ENCODE results near the gene CCNB1.
"Not testable (repeated sequence)": the region's sequence is repeated elsewhere in the genome, so short reads cannot be mapped to it uniquely, and the experiment has no call there.

CCNB1 gene

DNA sequence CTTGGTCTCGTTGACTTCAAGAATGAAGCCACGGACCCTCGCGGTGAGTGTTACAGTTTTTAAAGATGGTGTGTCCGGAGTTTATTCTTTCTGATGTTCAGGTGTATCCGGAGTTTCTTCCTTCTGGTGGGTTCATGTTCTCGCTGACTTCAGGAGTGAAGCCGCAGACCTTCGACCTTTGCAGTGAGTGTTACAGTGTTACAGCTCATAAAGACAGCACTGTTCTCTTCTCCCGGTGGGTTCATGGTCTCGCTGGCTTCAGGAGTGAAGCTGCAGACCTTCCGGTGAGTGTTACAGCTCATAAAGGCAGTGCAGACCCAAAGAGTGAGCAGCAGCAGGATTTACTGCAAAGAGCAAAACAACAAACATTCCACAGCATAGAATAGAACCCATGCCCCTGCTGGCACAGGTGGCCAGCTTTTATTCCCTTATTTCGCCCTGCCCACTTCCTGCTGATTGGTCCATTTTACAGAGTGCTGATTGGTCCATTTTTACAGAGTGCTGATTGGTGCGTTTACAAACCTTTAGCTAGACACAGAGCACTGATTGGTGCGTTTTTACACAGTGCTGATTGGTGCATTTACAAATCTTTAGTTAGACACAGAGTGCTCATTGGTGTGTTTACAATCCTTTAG is 14.8 kb downstream of the CCNB1 start:
- DNase-seq (ENCODE audit: extremely low read depth in 1 of 2, low read depth in 1 of 2): not testable (repeated sequence)

DNA sequence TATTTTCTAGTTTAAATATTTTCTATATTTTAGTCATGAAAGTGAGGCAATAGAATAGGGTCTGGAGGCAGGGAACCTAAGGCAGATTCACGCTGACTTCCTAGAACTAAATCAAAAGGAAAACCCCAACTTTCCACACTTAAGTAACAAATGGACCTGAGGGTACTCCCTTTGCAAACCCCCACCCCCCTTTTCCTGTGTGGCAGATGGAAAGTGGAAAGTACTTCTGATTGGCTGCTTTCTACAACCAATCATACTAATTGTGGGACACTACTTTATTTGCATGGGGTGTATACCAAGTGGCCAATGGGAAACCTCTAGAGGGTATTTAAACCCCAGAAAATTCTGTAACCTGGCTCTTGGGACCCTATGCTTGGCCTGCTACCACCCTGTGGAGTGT is 17.7 kb downstream of the CCNB1 start:
- DNase-seq (ENCODE audit: extremely low read depth in 1 of 2, low read depth in 1 of 2): no peak

DNA sequence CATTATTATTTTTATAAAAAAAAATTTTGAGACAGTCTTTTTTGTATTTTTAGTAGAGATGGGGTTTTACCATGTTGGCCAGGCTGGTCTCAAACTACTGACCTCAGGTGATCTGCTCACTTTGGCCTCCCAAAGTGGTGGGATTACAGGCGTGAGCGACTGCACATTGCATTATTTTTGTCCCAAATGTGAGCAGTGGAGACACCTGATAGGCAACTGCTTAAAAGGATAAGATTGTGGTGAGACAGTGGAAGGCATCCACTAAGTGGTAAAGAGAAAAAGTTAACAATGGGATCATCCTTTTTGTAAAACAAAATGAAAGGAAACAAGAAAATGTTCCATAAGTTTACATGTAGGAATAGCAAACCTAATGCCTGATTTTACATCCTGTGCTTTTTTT is 20.4 kb downstream of the CCNB1 start:
- DNase-seq (ENCODE audit: extremely low read depth in 1 of 2, low read depth in 1 of 2): no peak

DNA sequence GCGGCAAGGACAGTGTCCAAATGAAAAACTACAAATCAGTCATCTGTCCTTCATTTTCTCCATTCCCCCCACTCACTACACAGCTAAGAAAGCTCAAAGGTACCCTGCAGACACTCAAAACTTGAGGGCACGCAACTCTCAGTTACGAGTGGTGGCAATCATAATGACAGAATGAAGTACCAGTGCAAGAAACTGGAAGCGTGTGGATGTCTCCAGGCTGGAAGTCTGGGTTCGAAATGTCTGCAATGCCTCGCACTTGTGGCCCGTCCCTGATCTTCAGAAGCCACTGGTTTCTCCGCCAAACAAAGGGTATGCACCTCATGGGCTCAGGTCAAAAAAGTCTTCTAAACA is 21.8 kb downstream of the CCNB1 start:
- DNase-seq (ENCODE audit: extremely low read depth in 1 of 2, low read depth in 1 of 2): no peak

DNA sequence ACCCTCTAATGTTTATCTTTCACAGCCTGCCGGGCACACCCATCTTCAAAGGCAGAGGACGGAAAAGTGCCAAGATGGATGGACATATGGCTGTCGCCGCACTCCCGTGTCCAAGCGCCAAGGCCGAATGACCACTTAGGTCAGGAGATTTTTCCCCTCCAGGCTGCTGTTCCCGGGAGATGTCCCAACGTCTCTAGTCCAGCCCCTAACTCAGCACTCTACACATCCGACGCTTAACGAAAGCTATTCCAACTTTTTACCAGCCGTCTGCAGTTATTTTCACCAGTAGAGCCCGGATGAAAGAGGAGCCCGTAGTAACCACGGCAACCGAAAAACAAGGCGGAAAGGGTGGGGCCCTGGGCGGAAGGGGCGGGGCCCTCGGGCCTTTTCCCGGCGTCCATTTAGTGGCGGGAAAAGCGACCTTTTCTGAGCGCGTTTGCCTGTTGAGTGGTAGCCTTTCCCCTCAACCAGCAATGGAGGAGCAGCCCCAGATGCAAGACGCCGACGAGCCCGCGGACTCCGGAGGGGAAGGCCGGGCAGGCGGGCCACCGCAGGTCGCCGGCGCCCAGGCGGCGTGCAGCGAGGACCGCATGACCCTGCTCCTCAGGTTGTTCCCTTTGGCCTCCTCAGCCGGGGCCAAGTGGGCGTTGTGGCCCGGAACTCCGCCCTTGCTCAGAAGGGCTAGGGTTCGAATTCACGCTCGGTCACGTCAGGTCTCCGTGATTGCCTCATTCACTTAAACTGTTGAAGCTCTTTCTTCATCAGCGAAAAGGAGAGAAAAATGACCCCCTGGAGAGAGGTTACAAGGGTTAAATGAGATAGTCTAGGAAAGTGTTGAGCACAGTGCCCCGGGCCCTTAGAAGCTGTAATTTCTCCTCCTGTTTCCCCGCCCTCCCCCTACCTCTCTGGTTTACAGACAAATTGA is 22.5 kb downstream of the CCNB1 start, which contains the start of gene CENPH:
CENPH (plus strand) TSS at position 422 of the 925 bp plus-strand sequence; CDS start at position 474, 52 bp downstream.
- DNase-seq (ENCODE audit: extremely low read depth in 1 of 2, low read depth in 1 of 2): peak; percentile 65 to 84

DNA sequence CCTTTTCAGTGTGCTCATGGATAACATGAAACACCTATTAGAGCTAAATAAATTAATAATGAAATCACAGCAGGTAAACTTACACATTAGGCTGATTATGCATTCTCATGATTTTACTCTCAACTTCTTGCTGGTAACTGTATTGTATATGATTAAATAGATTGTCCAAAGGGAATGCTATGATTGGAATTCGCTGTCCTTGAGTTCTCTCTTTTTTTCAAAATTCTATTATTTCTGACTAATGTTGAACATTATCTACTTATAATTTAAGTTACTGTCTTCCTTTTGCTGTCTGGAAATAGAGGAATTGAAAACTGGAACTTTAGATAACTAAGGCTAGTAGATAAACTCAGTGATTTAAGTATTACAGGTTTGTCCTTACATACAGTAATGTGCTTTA is 35.5 kb downstream of the CCNB1 start:
- DNase-seq (ENCODE audit: extremely low read depth in 1 of 2, low read depth in 1 of 2): no peak

DNA sequence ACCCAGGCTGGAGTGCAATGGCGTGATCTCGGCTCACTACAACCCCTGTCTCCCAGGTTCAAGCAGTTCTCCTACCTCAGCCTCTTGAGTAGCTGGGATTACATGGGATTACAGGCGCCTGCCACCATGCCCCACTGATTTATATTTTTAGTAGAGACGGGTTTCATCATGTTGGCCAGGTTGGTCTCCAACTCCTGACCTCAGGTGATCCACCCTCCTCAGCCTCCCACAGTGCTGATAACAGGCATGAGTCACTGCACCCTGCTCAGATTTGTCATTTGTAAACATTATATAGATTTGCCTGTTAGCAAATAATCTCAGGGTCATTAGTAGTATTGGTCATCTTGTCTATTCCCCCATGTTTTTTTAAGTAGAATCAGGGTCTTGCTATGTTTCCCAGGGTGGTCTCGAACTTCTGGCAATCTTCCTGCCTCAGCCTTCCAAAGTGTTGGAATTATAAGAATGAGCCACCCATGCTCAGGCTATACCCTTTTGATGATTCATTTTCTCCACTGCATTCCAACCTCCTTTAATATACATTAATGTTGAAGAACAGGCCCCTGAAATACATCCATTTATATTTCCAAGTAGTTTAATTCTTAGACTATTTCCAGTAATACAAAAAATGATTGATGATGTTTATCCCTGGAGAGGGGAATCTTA is 39.7 kb downstream of the CCNB1 start:
- DNase-seq (ENCODE audit: extremely low read depth in 1 of 2, low read depth in 1 of 2): no peak

DNA sequence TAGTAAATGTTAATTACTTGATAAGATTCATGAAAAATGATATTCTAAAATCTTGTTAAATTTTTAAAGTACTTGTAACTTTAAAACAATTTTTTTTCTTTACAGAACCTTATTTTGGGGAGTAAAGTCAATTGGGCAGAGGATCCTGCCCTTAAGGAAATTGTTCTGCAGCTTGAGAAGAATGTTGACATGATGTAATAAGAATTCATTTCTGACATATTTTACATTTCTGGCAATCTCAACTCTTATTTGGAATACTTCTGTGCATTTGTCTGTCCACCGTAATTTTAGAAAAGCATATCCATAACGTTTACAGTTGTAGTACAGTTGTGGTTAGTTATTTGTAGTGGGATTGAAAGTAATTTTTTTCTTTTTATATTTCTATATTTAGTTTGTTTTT is 42.7 kb downstream of the CCNB1 start:
- DNase-seq (ENCODE audit: extremely low read depth in 1 of 2, low read depth in 1 of 2): no peak

DNA sequence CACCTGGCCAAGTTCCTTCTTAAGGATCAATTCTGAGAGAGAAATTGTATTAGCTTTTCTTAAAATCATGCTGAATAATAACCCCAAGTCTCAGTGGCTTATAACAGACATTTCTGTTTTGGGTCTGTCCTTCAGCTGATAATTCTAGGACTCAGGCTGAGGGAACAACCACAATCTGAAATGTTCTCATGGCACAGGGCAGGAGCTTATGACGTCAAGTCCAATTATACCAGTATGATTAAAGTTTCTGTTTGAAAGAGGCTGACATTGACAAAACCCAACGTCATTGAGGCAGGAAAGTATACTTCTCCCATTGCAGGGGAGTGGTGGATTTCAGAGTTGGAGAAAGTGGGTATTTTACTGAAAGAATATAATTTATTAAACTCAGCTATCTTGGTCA is 44.2 kb downstream of the CCNB1 start:
- no peak for DNase-seq (ENCODE audit: extremely low read depth in 1 of 2, low read depth in 1 of 2)

DNA sequence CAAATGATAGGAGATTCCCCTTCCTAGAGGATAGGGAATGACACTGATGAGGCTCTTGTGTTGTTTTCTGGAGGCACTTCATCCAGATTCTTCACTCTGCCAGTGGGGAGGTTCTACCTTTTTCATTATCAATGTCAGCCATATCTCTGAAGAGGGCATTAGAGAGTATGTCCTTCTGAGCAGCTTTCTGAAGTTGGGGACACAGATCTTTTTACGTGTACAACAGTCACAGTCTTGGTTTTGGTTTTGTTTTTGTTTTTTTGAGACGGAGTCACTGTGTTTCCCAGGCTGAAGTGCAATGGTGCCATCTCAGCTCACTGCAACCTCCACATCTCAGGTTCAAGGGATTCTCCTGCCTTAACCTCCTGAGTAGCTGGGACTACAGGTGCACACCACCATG is 45.1 kb downstream of the CCNB1 start:
- no peak for DNase-seq (ENCODE audit: extremely low read depth in 1 of 2, low read depth in 1 of 2)

DNA sequence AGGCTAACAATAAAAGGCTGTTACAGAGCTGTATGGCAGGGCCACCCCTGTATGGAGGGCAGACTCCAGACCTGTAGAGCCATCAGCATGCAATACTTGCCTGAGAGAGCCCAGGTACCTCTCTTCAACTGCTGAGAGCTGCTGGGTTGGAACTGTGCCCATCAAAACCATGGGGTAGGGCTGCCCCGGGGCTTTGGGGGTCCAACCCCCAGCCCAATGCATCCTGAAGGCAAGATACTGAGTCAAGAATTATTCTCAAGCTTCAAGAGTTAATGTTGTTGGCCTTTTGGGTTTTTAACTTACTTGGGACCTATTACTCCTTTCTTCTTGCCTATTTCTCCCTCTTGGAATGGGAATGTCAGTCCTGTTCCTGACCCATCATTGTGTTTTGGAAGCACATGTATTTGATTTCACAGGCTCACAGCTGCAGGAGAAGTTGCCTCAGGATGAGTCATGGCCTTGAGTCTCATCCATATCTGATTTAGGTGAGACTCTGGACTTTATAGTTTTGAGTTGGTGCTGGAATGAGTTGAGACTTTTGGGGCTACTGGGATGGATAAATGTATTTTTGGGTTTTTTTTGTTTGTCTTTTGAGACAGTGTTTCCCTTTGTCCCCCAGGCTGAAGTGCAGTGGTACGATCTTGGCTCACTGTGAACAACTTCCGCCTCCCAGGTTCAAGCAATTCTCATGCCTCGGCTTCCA is 46.7 kb downstream of the CCNB1 start:
- no peak for DNase-seq (ENCODE audit: extremely low read depth in 1 of 2, low read depth in 1 of 2)

DNA sequence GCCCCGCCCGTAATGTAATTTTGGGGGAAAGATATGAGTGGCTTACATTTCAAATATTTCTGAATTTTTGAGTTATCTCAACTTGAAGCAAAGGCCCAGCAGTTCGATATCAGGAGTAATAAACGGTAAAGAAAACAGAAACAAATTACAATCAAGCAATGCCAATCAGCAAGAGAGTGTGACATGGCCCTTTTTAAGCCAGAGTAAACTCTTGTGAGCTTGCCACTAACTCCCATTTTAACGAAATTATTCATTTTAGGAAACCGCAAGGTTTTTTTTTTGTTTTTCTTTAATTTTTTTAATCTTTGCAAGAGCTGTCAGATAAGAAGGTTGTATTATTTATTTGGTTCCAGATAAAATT is 50.2 kb downstream of the CCNB1 start:
- DNase-seq (ENCODE audit: extremely low read depth in 1 of 2, low read depth in 1 of 2): no peak

DNA sequence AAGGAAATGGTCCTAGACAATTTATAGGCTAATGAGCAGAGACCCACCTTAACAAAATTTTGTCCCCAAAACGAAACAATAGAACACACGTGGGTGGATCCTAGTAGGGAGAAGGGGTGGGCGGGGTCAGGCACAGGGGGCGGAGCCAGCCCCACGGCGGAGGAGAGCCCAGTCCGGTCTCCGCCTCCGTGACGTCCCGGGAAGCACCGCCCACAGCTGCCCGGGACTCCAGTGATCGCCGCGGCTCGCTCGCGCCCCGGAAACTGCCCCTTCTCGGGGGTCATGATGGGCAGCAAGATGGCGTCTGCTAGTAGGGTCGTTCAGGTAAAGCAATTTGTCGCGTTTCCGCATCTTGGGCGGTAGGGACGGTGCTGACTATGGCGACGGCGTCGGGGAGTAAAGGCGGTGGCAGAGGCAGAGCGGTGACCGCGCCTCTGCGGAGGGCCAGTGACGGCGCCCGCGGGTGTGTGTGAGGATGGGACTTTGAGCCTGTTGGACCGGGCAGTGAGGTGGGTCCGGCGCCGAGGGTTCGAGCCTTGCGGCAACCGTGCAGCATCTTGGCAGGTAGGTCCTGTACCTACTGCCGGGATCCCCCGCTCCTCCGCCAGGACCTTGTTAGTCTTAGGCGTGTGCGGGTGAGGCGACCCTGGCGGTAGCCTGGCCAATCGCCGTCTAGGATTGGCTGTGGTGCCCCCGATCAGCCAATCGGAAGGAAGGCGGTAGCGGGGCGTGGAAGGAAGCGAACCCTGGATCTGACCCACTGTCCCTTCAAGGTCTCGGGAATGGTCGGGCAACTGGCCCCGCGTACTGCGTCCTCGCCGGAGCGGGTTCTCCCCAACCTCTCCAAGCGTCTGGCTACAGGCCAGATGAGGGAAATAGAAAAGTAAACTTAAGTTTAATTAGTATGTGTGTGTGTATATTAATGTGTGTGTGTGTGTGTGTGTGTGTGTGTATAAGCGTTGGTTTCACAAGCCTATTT is 50.9 kb downstream of the CCNB1 start:
- DNase-seq (ENCODE audit: extremely low read depth in 1 of 2, low read depth in 1 of 2): peak; percentile 84 to 95

DNA sequence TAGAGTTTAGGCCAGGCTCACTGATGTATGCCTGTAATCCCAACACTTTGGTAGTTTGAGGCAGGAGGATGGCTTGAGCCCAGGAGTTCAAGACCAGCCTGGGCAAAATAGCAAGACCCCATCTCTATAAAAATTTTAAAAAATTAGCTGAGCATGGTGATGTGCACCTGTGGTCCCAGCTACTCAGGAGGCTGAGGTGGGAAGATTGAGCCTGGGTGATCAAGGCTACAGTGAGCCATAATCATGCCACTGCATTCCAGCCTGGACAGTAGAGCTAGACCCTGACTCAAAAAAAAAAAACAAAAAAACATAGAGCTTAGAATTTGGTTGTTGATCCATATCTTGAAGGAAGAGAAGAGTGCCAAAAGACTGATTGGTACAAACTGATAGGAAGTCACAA is 53.0 kb downstream of the CCNB1 start:
- no peak for DNase-seq (ENCODE audit: extremely low read depth in 1 of 2, low read depth in 1 of 2)

DNA sequence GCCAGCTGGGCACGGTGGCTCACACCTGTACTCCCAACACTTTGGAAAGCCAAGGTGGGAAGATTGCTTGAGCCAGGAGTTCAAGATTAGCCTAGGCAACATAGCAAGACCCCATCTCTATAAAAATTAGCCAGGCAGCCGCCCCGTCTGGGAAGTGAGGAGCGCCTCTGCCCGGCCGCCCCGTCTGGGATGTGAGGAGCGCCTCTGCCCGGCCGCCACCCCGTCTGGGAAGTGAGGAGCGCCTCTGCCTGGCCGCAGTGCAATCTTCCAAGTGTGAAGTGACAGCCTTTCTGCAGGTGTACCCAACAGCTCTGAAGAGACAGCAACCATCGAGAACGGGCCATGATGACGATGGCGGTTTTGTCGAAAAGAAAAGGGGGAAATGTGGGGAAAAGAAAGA is 53.4 kb downstream of the CCNB1 start:
- not testable (repeated sequence) for DNase-seq (ENCODE audit: extremely low read depth in 1 of 2, low read depth in 1 of 2)

DNA sequence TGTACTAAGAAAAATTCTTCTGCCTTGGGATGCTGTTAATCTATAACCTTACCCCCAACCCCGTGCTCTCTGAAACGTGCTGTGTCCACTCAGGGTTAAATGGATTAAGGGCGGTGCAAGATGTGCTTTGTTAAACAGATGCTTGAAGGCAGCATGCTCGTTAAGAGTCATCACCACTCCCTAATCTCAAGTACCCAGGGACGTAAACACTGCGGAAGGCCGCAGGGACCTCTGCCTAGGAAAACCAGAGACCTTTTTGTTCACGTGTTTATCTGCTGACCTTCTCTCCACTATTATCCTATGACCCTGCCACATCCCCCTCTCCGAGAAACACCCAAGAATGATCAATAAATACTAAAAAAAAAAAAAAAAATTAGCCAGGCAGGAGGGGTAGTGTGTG is 53.9 kb downstream of the CCNB1 start:
- not testable (repeated sequence) for DNase-seq (ENCODE audit: extremely low read depth in 1 of 2, low read depth in 1 of 2)

DNA sequence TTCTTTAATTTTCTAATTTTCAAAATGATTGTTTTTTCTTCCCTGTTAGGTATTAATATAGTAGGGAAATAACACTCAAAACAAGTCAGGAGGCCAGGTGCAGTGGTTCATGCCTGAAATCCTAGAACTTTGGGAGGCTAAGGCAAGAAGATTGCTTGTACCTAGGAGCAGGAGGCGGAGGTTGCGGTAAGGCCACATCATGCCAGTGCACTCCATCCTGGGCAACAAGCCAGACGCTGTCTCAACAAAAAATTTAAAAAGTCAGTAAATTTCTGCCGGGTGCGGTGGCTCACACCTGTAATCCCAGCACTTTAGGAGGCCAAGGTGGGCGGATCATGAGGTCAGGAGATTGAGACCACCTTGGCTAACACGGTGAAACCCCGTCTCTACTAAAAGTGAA is 57.6 kb downstream of the CCNB1 start:
- no peak for DNase-seq (ENCODE audit: extremely low read depth in 1 of 2, low read depth in 1 of 2)

DNA sequence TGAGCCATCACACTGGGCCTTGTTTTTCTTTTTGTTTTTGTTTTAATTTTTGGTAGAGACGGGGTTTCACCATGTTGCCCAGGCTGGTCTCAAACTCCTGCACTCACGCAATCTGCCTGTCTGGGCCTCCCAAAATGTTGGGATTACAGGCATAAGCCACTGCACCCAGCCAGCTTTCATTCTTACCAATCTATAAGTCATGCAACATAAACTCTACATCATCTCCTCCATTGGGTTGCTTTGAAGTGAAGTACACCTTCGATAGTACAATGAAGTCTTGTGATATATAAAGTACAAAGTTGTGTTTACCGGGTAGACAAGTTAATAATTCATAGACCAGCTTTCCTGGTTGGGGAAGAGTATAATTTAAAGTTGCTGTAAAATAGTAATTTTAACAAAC is 58.9 kb downstream of the CCNB1 start:
- no peak for DNase-seq (ENCODE audit: extremely low read depth in 1 of 2, low read depth in 1 of 2)

All from activated CD8-positive, alpha-beta memory T cell treated with anti-CD3 and anti-CD28 coated beads for 1 hour (primary cell).